KBM-7 (cell line): ENCODE results near the gene KLHL25.

Experiments used
- DNase-seq: peaks from one replicate; pipeline ENCODE4 v3.0.0-alpha.2; 2015
- in situ Hi-C: fragments of 300-500 bp; cut with MboI; formaldehyde crosslinking; loops from 2 replicates; pipeline ENCODE4 v1.14.3; 2020; ENCODE audit warnings: low sequenced_read_pairs, low pct_unique_long_range_greater_than_20kb, mixed read lengths

The KLHL25 gene

DNA sequence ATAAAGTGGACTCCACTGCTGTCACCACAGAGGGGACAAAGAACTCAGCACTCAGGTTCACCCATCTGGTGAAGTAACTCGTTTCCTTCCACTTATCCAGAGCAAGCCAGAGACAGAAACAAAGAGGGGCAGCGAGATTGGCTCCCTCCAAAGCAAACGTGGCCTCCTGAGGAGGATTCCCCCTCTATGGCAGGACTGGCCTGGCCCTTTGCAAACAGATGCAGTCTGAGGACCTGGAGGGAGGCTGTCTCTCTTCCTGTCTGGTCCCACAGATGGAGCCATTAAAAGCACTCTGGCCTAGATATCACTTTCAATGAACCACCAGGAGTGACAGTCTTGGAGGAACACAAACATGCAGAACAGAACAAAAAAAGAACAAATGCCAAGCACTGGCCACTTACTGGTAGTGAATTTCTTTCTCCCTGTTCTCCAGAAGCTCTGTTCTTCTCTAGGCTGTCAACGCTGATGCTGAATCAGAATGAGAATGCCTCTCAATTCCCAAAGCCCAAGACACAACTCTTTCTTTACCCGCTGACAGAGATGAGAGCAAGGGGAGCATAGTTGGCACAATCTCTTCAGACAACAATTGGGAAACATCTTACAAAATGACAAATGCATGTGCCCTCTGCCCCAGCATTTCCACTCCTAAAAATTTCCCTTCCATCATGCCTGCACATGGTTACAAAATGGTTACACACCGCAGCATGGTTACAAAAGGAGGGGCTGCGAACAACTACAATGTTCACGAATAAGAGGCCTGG, 14.3 kb downstream of the KLHL25 start:
- in situ Hi-C loops = no loop called here
- no peak for DNase-seq

DNA sequence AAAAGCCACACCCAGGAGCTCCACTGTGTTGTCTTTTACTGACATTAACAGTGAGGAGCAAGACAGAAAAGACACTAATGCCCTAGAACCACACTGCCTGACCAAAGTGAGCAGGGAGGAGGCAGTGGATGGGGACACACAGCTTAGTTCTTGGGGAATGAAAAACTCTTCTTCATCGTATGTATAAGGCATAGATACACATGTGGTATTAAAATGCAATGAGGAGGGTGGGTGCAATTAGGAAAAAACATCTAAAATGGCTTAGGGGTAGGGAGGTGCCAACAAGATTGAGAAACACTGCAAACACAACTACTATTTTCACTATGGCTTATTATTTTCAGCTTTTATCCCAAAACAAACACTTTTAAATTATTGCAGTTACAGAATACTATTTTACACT, 15.5 kb downstream of the KLHL25 start:
- DNase-seq = no peak
- in situ Hi-C loops = no loop called here

DNA sequence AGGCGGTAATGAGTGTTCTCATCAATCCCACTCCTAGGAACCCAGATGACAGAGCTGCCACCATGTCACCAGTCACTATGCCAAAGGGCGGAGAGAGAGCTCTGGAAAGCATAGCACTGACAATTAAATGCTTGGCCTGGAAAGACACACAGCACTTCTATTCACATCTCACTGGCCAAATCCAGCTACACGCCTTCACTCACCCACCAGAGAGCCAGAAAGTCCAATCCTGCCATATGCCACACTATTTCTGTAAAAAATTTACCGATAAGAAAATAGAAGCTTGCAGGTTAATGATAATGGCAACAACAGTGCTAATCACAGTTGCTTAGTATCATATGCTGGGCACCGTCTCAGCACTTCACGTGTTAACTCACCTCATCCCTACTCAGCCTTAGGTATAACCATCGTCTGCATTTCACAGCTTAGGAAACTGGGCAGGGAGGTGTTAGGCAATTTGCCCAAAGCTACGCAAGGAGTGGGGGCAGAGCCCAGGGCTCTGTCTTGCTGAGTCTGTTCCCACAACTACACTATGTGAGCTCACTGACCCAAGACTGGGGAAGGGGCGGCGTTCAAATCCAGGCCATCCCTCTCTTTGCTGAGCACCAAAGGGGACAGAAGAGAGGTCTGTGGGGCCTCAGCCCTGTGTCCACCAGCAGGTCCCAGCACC, 16.5 kb downstream of the KLHL25 start:
- DNase-seq = no peak
- in situ Hi-C loops = no loop called here

DNA sequence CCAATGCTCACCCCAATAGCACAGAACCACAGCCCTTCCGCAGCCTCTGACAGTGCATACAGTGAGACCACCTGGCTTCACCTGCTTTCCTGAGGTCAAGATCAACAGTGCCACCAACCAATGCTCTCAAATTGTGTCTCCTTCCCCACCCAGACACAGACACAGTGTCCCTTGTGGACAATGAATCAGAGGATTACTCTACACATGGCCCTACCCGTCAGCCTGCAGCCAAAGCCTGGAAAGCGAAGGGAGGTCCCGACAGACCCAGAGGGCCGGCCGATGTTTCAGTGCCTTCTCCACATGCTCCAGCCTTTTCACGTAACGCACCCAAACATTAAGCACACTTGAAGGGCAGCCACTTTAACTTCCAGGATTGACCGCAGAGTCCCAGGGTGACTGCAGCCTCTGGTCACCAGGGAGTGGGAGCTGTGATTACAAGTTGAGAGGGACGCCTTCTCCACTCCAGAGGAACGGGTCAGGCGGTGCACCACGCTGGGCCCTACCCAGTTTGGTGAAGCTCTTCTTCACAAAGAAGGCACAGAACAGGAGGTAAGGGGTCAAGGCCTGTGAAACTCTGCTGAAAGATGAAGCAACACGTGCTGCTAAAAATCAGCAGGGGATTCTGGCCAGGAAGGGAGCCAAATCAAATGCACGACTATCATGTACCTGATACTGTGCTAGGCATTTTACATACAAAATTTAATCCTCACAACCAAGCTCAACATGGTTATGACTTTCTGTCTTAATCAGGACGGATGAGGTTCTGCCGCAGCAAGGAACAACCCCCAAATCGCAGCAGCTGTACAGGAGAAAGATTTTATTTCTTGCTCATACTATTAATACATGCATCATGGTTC, 17.2 kb downstream of the KLHL25 start:
- in situ Hi-C loops = no loop called here
- DNase-seq = no peak

DNA sequence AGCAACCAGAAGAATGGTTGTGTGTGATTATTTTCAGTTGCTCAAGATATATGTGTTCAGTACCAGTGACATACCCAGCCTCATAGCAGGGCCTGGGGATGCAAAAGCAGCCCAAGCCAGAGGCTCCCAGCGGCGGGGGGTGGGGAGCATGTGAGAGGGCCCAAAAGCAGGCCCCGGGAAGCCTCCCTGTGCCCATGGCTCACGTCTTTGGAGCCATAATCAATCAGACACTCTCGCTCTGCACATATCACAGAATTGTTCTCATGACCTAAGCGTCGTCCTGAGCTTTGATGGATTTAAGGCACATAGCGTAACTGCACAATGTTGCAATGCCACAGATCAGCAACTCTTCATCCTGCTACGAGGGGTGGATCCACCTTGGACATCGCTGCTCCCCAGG, 20.8 kb downstream of the KLHL25 start:
- no peak for DNase-seq
- in situ Hi-C loops = no loop called here

DNA sequence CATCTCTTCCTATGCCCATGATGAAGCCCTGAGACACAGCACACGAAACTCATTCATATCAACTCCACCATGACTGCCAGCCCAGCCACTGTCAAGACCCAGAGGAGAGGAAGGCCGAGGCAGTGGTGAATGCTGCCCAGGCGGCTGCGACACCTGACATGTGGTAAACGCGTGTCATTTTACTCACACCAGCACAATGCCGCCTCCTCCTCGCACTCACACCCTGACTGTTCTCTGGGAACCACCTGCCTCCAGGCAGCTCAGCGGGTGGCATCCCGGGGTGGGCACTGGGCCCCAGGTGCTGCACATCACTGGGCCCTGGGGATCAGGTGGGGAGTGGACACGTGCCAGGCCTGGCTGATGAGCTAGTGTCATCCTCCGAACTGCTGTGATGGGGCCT, 21.5 kb downstream of the KLHL25 start:
- DNase-seq = no peak
- in situ Hi-C loops = no loop called here

DNA sequence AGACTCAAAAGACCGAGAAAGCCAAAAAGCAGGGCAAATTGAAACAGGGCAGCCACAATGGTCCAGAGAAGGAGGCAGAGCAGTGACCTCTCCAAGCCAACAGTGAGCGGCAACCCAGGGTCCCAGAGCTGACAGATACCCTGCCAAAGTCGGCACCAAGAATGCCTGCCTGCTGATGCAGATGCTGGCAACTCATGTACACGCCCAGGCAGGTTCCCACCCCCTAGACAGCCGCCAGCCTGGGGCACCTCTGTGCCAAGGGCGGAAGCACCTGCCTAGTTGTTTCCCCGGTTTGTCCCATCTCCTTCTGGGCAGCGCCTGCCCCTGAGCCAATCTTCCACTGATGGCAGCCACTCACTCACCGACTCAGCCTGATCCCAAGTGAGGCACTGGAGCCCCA, 22.1 kb downstream of the KLHL25 start:
- in situ Hi-C loops = no loop called here
- no peak for DNase-seq

DNA sequence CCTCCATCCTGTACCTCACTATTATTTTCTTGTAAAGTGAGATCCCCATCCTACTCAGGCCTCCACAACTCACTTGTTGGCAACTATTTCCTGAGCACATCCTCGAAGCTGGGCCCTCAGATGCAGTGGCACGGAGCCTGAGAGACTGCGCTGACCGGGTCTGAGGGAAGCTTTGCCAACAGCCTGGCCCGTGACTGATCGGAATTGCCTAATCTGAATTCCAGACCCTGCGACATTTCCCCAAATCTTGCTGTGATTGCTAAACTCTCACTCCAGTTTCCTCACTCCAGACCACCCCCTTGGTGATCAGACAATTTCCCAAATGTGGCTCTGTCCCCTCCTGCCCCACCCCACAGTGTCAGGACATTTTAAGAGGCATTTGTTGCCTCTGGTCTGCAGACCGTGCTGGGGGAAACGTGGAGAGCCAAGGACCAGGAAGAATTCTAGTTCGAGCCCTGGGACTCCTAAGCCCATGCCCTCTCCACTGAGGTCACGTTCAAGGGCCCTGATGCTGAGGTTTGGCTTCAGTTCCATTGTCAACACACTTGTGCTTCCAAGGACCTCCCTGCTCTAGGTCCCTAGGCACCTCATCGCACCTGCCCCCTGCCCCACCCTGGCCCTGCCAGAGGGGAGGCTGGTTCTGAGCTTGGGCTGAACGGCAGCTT, 22.8 kb downstream of the KLHL25 start:
- in situ Hi-C loops = no loop called here
- DNase-seq = no peak

DNA sequence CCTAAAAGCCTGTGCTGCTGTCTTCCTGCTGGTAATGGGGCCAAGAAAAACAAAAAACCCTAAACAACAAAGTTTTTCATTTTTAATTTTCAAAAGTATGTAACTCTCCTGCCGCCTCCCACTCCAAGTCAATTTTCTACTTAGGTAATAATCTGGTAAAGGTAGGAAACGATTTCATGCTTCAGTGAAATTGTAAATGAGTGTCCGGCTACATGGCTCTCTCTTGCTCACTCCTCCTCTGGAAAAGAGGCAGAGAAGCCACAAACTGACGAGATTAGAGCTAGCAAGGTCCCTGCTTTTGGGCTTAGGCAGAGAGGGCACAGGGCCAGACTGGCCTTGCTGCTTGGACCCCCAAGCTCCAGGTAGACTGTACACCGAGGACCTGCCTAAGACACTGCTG, 23.5 kb downstream of the KLHL25 start:
- no peak for DNase-seq
- in situ Hi-C loops = no loop called here

DNA sequence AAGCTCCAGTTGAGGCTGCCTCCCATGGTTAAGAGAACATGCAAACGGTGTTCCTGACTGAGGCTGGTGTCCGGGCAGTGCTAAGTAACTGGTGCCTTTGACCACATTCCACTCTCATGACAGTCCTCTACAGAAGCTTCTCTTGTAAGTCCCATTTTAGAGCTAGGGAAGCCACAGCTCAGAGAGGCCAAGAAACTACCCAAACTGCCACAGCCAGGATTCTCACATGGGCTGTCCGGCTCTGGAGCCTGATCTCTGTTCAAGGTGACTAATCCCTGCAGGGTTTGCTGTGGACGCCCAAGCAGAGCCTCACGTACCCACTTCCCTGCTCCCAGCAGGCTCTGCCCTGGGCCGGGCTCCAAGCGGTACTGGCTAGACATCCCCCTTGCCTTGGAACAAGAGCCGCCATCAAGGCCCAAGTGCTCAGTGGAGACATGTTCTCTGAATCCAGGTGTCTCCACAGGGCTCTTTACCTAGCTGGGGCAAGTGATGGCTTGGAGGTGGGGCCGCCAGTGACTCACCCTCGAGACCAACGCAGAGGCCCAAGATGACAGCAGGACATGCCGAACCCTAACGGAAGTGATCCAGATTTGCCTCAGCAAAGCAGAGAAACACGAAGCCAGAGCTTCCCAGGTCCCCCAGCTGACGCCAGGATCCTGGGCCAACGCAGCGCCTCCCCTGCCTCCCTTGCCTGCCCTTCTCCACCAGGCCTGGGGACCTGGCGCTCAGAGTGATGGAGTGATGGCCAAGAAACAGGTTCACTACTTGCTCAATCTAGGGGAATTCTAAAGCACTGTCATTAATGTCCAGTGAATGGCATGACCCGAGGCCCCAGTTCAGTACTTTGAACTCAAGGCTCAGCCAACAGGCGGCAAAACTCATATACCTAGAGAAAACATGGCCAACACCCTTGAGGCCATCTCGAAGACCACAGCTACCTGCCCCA, 24.4 kb downstream of the KLHL25 start:
- DNase-seq = no peak
- in situ Hi-C loops = no loop called here

DNA sequence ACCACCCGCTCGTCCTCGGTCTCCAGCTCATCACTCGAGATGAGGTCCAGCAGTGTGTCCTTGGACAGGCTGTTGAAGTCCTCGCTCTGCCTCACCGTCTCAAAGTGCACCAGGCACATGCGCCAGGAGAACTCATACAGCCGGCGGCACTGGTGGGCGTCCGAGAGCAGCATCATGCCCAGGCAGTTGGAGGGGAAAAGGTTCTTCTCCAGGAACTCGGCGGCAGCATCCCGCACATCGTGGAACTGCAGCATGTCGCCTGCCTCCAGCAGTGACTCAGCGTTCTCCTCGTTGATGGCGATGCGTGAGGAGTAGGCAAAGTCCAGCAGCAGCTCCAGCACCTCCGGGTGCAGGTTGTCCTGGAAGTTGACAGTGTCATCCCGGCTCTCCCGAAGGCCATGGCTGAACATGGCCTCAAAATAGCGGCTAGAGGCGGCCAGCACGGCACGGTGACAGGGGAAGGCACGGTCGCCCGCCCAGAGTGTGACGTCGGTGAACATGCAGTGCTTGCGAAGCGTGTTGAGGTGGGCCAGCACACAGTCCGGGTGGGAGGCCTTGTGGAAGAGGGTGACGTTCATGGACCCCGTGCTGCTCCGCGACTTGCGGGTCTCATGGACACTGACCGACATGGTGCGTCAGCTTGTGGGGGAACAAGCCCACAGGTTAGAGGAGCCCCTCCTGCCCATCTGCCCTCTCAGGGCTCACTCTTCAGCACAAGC, 25.4 kb downstream of the KLHL25 start:
- no peak for DNase-seq
- in situ Hi-C loops = no loop called here

DNA sequence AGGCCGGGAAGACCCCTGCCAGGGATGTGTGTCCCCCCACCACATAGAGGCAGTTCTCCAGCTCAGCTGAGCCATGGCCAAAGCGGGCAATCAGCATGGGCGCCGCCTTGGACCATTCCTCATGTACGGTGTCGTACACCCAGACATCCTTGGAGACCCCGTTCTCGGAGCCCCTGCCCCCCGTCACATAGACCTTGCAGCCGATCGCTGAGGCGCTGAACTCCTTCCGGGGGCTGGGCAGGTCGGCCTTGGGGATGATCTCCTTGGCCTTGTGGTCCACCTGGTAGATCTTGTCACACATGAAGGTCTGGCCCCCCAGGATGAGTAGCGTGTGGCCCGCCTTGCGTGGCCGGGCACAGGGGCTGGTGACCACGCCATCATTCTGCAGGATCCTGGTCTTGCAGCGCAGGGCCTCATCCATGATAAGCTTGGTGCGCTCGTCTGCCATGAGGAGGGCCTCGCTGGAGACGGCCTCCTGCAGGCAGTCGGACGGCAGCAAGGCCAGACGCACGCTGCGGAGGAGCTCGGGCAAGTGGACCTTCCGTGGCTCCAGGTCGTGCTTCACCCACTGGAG, 26.0 kb downstream of the KLHL25 start:
- no peak for DNase-seq
- in situ Hi-C loops = no loop called here

DNA sequence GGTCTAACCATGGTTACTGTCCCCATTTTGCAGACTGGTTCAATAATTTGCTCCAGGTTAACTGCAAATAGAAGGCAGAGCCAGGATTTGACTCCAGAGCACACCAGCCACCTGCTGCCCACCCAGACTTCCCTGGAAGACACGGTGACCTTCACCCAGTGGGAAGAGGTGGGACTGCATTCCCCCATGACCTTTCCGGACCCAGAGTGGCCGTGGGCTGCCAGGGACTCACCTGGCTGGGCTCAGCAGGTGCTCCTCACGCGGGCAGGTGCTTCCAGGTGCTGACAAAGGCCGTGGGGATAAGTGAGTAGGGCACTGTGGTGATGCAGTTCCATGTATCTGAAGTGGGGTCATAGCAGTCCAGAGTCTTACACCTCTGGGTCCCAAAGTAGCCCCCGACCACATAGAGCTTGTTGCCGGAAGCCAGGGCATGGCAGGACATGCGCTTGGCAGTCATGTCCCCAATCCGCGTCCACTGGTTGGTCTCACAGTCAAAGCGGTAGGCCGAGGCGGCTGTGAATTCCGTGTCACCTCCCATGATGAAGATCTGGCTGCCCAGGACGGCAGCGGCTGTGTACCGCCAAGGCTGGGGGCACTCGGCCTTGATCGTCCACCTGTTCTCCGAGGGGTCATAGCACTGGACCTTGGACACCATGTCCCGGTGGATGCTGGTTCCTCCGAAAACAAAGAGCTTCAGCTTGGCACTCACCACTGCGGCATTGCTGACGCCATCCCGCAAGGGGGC, 26.8 kb downstream of the KLHL25 start:
- no peak for DNase-seq
- in situ Hi-C loops = no loop called here

DNA sequence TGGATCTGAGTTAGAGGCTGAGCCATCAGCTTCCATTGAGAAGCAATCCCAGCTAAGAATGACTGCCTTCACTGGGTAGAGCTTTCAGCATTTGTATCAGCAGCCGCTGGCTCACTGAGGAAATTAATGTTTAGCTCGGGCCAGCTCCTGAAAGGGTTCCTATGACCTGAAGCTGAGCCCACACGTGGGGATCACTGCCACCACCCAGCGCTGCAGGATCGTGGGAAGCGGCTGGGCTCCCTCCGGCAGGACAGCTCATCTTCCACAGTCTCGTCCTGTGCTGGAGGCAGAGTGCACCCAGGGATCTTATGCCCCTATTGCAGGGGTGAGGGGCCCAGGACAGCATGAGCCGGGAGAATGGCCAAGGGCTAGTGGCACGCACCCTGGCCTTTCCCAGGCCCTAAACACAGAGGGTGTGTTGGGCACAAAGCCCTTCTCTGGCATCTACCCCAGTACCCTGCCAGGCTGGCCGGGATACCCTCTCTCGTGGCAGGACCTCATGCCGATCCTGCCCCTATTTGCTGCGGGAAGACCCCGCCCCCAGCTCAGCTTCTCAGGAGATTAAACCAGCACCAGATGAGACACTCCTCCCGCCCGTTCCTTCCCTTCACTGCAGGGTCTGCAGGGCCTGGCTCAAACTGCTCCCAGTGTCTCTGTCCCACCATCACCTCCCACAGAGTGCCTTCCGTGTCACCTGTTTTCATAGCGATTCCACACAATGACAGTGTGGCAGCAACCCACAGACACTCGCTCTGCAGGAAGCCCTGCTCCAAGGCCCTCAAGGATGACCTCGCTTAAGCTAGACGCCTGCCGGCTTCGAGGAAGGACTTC, 28.5 kb downstream of the KLHL25 start:
- no peak for DNase-seq
- in situ Hi-C loops = no loop called here

DNA sequence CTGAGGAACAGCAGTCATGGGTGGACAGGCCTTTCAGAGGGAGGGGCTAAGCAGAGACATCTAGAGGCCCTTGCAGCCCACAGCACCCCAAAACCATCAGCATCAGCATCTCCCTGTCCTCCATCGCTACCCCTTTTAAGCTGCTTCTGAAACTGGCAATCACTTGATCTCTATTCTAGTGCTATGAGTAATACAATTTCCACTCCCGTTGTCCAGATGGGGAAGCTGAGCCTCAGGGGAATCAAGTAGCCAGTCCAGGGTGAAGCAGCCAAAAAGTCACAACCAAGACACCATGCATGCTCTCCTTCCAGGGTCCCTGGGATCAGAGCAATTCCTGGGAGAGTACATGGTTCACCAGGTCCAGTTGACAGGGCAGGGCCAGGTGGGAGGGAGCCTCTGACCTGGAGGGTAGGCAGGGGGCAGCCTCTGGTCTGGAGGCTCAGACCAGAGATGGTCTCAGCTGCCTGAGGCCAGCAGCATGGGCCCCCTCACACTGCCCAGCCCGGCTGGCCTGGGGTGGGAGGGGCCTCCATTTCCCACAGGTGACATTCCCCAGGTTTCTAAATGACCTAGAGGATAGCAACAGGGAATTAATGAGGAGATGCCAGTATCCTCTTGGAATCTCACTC, 30.0 kb downstream of the KLHL25 start:
- no peak for DNase-seq
- in situ Hi-C loops = no loop called here
